Measurements from ENCODE around the gene TNKS1BP1. TPM values are rescaled to one million over a fixed set of nuclear protein-coding genes. Genes with fewer than 3 reads are reported as not detected.

Gene TNKS1BP1
- polyA plus RNA-seq, 1 donor, result 69.1 TPM

GRCh38 chr11:57331720-57332119, 7.0 kb upstream of the TNKS1BP1 start:
- no peak for DNase-seq

- no peak for DNase-seq
Observed at GRCh38 chr11:57330029-57330428, 5.3 kb upstream of the TNKS1BP1 start.

- DNase-seq, result no peak
Observed at GRCh38 chr11:57327721-57328120, 3.0 kb upstream of the TNKS1BP1 start.

GRCh38 chr11:57325735-57326048, 940 bp upstream of the TNKS1BP1 start:
- no peak for DNase-seq

GRCh38 chr11:57324154-57324885, 432 bp downstream of the TNKS1BP1 start:
- DNase-seq, result no peak

GRCh38 chr11:57323855-57324153, 948 bp downstream of the TNKS1BP1 start:
- no peak for DNase-seq

- no peak for DNase-seq
Observed at GRCh38 chr11:57323167-57323854, 1.4 kb downstream of the TNKS1BP1 start.

- DNase-seq, result peak; percentile 91
Observed at GRCh38 chr11:57322256-57323166, 2.2 kb downstream of the TNKS1BP1 start.

GRCh38 chr11:57321388-57322255, 3.1 kb downstream of the TNKS1BP1 start:
- no peak for DNase-seq

- no peak for DNase-seq
Observed at GRCh38 chr11:57320719-57321387, 3.9 kb downstream of the TNKS1BP1 start.

- DNase-seq, result no peak
Observed at GRCh38 chr11:57320067-57320718, 4.6 kb downstream of the TNKS1BP1 start.

- DNase-seq, result no peak
Observed at GRCh38 chr11:57318178-57318577, 6.6 kb downstream of the TNKS1BP1 start.

- DNase-seq, result peak; percentile 32
Observed at GRCh38 chr11:57316017-57316416, 8.7 kb downstream of the TNKS1BP1 start.

GRCh38 chr11:57315491-57315890, 9.3 kb downstream of the TNKS1BP1 start:
- peak; percentile 48 for DNase-seq

- DNase-seq, result no peak
Observed at GRCh38 chr11:57314221-57314973, 10.4 kb downstream of the TNKS1BP1 start.

- DNase-seq, result no peak
Observed at GRCh38 chr11:57313788-57314135, 11.0 kb downstream of the TNKS1BP1 start.

- no peak for DNase-seq
Observed at GRCh38 chr11:57313071-57313787, 11.5 kb downstream of the TNKS1BP1 start.

- no peak for DNase-seq
Observed at GRCh38 chr11:57312511-57313021, 12.2 kb downstream of the TNKS1BP1 start.
